Upper lobe of left lung (tissue), 4 donors: Measurements from ENCODE around the gene RCE1.

Experiments used
- POLR2A ChIP-seq, 4 donors: fragments of 450-650 bp; IDR thresholded peaks; one replicate each; pipeline ENCODE4 v1.5.1; 2016 to 2017; ENCODE audit warnings: antibody characterized with exemption in 4 of 4, mild to moderate bottlenecking in 2 of 4
- POLR2AphosphoS5 ChIP-seq, 2 donors: sonication (generic); formaldehyde crosslinking; IDR thresholded peaks; one replicate each; pipeline ENCODE4 v1.5.1; 2017; ENCODE audit warnings: antibody characterized with exemption in 2 of 2
- TF ChIP-seq, protein P1 (sequence below), 6 experiments: fragments of 450-650 bp in 4 of 6; fragments of 200-600 bp in 2 of 6; sonication (generic) in 2 of 6; IDR thresholded peaks; one replicate each; pipeline ENCODE4 v1.5.1; 2016 to 2019; ENCODE audit warnings: antibody characterized with exemption in 6 of 6

DNA sequence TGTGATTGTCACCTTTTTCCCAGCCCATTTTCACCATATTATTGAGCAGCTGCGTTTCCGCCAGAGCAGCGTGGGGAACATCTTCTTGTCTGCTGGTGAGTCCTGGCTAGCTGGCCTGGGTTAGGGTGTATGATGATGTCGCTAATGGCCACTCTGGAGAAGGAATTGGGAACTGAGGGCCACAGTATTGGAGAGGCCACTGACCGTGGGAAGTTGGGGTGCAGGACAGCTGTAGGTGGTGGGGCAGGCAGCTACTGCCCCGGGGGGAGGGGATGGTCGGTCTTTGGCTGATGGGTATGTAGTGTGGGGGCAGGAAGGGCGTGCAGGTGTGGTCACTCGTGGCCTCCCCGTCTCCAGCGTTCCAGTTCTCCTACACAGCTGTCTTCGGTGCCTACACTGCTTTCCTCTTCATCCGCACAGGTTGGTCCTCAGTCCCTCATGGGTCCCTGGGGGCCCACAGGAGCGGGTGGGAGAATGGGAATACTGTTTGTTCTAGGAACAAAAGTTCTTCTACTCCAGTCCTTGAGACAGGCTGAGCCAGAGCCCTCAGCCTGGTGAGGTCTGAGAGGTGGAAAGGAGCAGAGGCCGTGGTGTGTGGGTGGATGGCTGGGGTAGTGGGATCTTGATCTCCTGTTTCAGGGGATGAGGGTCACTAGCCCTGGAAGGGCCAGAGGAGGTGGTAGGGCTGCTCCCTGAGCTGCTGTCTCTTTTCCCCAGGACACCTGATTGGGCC lies 2.1 kb downstream of the RCE1 start:
- no peak for TF ChIP-seq POLR2A (IDR thresholded peaks at IDR 0.05)
- TF ChIP-seq, protein P1, sequence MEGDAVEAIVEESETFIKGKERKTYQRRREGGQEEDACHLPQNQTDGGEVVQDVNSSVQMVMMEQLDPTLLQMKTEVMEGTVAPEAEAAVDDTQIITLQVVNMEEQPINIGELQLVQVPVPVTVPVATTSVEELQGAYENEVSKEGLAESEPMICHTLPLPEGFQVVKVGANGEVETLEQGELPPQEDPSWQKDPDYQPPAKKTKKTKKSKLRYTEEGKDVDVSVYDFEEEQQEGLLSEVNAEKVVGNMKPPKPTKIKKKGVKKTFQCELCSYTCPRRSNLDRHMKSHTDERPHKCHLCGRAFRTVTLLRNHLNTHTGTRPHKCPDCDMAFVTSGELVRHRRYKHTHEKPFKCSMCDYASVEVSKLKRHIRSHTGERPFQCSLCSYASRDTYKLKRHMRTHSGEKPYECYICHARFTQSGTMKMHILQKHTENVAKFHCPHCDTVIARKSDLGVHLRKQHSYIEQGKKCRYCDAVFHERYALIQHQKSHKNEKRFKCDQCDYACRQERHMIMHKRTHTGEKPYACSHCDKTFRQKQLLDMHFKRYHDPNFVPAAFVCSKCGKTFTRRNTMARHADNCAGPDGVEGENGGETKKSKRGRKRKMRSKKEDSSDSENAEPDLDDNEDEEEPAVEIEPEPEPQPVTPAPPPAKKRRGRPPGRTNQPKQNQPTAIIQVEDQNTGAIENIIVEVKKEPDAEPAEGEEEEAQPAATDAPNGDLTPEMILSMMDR (IDR thresholded peaks at IDR 0.05), result no peak
- TF ChIP-seq POLR2AphosphoS5 (IDR thresholded peaks at IDR 0.05), result no peak
